ENCODE data around the gene ME3.

The ME3 gene

GRCh38 chr11:86672007-86672621, at the start of gene ME3:
TSS of gene ME3 (minus strand) at chr11:86672616.
- peak; percentile 60 for DNase-seq (ENCODE audit: low read depth)

DNA sequence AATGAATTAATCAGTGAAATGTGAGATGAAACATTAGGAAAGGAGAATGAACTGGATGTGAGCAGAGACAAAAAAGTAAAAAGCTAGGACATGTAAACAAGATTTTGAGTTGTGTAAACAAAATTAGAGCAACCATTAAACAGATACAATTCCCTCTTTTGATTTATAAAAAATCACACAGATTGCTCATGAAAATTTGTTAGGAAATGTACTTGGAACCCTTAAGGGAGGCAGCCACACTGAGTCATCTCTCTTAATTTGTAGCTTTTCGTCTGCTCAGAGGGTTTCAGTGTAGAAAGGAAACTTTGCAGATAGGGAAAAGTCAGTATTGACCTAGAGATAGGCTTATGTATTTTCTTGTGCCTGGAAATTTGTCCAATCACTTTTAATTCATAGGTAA, 49.6 kb upstream of the ME3 start:
- peak; percentile 78 for DNase-seq (ENCODE audit: low read depth)

DNA sequence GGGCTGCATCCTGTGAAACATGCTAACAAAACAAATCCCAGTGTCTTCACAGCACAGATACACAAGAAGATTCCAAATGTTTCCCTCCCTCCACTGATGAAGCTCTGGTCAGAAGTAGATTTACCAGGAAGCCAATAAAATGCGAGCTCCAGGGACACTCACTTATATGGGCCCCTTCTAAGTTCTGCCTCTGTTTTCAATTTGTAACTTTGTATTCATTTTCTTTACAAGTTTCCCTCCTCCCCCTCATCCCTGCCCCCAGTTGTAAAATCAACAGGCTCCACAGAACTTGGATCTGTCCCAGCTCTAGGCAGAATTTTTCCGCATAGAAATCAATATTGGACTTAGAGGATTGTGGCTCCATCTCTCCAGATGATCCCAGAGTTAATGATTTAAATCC, 48.1 kb upstream of the ME3 start:
- peak; percentile 46 for DNase-seq (ENCODE audit: low read depth)

DNA sequence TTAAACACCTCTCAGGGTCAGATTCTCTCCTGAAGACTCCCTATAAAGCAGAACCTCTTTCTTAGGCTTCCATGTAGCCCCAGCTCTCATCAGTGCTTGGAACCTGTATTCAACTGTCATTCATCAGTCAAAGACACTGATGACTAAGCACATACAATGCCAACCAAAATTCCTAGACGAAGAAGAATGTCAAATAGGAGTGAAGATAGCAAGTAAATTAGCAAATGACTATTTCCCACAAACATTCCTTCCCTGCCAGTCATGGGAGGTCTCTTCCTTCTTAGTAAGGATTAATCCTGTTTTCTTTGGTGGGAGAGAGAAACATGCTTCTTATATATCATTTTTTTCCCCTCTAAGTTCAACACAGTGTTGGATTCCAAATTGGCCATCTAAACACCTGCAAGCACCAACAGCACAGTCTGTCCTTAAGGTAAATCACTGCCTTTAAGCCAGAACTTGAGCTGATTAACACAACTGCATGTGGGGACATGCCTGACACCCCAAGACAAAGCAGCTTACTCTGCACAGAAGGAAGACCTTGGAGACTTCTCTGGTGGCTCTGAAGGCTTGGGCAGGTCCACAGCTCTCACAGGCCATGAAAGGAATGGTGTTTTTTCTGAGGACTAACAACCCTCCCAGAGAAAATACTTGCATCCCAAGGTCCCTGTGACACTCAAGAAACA, 47.5 kb upstream of the ME3 start:
- peak; percentile 97 for DNase-seq (ENCODE audit: low read depth)

DNA sequence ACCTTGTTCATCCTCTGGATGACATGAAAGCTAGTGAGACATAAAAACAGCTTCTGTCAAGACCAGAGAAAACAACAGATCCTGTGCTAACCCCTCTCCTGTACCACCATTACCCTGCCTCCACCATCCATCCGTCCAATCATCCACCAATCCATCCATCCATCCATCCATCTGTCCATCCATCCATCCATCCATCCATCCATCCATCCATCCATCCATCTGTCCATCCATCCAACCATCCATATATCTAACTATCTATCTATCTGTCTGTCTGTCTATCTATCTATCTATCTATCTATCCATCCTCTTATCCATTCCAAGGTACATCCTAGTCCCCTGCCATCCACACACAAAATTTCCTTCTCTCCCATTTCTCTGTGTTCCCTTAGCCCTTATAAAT, 46.6 kb upstream of the ME3 start:
- no peak for DNase-seq (ENCODE audit: low read depth)

DNA sequence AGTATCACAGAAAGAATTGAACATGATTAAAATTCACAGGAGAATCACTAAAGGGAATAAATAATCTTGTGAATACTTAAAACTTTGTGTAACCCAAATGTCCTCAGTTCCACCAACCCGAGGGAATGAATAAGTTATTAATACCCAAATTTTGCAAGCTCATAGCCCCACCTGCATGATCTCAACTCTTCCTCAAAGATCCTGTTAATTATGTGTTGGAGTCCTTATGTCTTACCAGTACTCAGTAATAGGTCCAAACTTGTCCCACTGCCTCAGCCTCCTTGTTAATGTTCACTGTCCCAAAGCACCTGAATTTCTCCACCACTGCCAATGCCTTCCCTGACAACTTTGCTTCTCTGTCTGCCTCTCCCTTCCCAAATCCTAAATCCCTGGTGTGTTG, 46.1 kb upstream of the ME3 start:
- DNase-seq (ENCODE audit: low read depth), result no peak

- no peak for DNase-seq (ENCODE audit: low read depth)
Measured at GRCh38 chr11:86717817-86718501, 45.5 kb upstream of the ME3 start.

GRCh38 chr11:86715611-86716010, 43.2 kb upstream of the ME3 start:
- no peak for DNase-seq (ENCODE audit: low read depth)

GRCh38 chr11:86713552-86713951, 41.1 kb upstream of the ME3 start:
- no peak for DNase-seq (ENCODE audit: low read depth)

- DNase-seq (ENCODE audit: low read depth), result peak; percentile 54
Measured at GRCh38 chr11:86710936-86711335, 38.5 kb upstream of the ME3 start.

- no peak for DNase-seq (ENCODE audit: low read depth)
Measured at GRCh38 chr11:86708669-86709068, 36.3 kb upstream of the ME3 start.

- DNase-seq (ENCODE audit: low read depth), result no peak
Measured at GRCh38 chr11:86706338-86707131, 34.1 kb upstream of the ME3 start.

DNA sequence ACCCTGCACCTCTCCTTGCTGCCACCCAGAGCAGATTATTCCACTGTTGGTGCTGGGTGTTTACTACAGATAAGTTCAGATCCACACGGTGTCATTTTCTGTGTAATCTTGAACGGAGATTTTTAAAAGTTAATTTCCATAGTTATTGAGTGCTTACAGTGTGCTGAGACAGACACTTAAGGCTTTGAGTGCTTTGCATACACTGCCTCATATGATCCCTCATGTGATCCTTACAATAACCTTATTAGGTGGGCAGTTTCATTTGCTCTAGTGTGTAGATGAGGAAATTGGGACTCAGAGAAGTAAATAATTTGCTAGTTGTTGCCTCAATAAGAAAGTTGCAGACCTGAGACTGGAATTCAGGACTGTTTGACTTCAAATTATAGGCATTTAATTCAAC, 32.3 kb upstream of the ME3 start:
- DNase-seq (ENCODE audit: low read depth), result no peak

- DNase-seq (ENCODE audit: low read depth), result no peak
Measured at GRCh38 chr11:86703987-86704386, 31.6 kb upstream of the ME3 start.

- DNase-seq (ENCODE audit: low read depth), result no peak
Measured at GRCh38 chr11:86702220-86702983, 30.0 kb upstream of the ME3 start.

GRCh38 chr11:86699040-86699791, 26.8 kb upstream of the ME3 start:
- DNase-seq (ENCODE audit: low read depth), result no peak

DNA sequence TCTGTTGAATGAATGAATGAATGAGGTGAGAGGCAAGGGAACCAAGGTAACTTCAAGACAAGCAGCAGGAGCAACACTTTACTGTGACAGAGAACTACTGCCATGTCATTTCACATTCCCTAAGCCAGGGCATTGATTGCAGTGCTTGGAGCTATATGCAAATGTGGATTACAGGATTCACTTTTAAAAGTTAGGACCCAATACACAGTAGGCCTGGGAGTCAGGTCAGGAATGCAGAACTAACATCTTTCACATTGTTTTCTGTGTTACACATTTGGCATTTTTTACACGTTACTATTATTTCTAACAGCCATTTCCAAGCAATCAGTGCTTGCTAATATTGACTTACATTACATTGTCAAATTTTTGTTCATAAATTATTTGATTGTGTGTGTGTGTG, 26.2 kb upstream of the ME3 start:
- peak; percentile 63 for DNase-seq (ENCODE audit: low read depth)

- no peak for DNase-seq (ENCODE audit: low read depth)
Measured at GRCh38 chr11:86696451-86696850, 24.0 kb upstream of the ME3 start.

DNA sequence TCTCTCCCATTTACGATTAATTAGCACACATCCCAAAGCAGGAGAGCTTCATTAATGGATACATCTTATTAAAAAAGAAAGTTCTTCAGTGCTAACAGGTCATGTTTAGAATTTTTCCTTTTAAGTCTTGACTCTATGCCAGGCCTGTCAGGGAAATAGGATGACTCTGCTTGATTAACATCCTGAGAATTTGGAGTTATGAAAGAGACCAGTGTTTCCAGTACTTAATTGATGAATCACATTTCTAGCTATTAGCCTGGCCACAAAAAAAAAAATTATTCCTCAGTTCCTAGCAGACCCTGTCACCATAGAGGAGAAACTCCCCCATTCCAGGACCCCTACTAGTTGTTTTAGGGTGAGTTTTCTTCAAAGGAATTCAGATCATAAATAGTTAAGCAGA, 23.6 kb upstream of the ME3 start:
- peak; percentile 97 for DNase-seq (ENCODE audit: low read depth)

DNA sequence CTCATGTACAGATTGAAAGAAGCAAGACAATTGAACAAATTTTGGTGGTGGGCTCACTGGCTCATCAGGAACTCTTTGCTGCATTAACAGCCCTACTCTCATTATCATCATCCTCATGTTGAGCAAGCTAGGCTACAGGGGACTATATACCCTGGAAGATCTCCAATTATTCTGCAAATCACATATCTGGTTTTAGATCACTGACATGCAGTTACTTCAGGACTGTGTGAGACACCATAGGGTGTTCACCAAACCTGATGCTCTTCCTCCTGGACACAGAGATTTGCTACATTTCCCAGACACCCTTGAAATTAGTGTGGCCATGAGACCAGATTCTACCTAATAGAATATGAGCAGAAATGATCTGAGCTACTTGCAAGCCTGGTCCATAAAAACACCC, 23.0 kb upstream of the ME3 start:
- peak; percentile 68 for DNase-seq (ENCODE audit: low read depth)

DNA sequence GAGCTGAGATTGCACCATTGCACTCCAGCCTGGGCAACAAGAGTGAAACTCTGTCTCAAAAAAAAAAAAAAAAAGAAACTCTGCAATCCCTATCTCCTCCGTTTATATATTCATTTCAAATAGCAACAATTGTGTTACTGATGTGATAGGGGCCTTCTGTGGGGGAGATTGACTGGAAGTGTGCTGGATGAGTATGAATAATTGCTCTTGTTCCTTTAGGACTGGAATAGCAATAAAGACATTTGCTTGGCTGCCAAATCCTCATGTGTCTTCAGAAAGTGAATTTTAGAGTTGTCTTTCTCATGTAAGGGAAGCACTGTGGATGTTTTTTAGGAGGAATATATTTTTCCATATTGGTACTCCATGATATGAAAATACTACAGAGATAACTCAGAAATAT, 21.1 kb upstream of the ME3 start:
- DNase-seq (ENCODE audit: low read depth), result no peak
